ENCODE results near the gene ACACB. TPM values are rescaled to one million over a fixed set of nuclear protein-coding genes. Genes with fewer than 3 reads are reported as not detected.

The ACACB gene
- total and polyA plus RNA-seq, 7 donors: 5.3 to 295 (median 116) TPM

- Histone ChIP-seq H3K27me3 (no peaks in the 10 kb centered on the region), H3K27ac (peak overlapping the region in 1 of 4 donors; percentile 28), H3K4me3 (no peak overlapping the region), H3K36me3 (peaks cover 79 to 100% (median 85%) of the 10 kb centered on the region in 4 donors), H3K4me1 (peaks cover 0 to 8% (median 0%) of the 10 kb centered on the region in 4 donors), H3K9me3 (no peaks in the 10 kb centered on the region)
- 87 to 93% methylated on average over 3 of the region's 3 CpGs for WGBS, 2 donors
- DNase-seq: no peak
- no peak for TF ChIP-seq EP300 (IDR thresholded peaks at IDR 0.05)
- no peak for TF ChIP-seq POLR2AphosphoS5 (IDR thresholded peaks at IDR 0.05)
- TF ChIP-seq CTCF (IDR thresholded peaks at IDR 0.05): no peak
- TF ChIP-seq POLR2A (IDR thresholded peaks at IDR 0.05): no peak
- intact Hi-C loops (cut with DNase I): no loop called here
Observed at GRCh38 chr12:109192358-109192757, 76.0 kb downstream of the ACACB start.

GRCh38 chr12:109193896-109194295, 77.5 kb downstream of the ACACB start:
- no peak overlapping the region for H3K4me3 ChIP-seq
- no peaks in the 10 kb centered on the region for H3K27me3 ChIP-seq
- no peaks in the 10 kb centered on the region for H3K9me3 ChIP-seq
- WGBS, 2 donors: 95 to 97% methylated on average over 8 of the region's 8 CpGs
- TF ChIP-seq CTCF (IDR thresholded peaks at IDR 0.05): no peak
- no peak for TF ChIP-seq EP300 (IDR thresholded peaks at IDR 0.05)
- TF ChIP-seq POLR2A (IDR thresholded peaks at IDR 0.05): no peak
- no peak for TF ChIP-seq POLR2AphosphoS5 (IDR thresholded peaks at IDR 0.05)
- peak; percentile 11 for DNase-seq
- peaks cover 0 to 8% (median 0%) of the 10 kb centered on the region in 4 donors for H3K4me1 ChIP-seq
- peaks cover 66 to 100% (median 82%) of the 10 kb centered on the region in 4 donors for H3K36me3 ChIP-seq
- intact Hi-C loops (cut with DNase I): no loop called here
- no peak overlapping the region for H3K27ac ChIP-seq

DNA sequence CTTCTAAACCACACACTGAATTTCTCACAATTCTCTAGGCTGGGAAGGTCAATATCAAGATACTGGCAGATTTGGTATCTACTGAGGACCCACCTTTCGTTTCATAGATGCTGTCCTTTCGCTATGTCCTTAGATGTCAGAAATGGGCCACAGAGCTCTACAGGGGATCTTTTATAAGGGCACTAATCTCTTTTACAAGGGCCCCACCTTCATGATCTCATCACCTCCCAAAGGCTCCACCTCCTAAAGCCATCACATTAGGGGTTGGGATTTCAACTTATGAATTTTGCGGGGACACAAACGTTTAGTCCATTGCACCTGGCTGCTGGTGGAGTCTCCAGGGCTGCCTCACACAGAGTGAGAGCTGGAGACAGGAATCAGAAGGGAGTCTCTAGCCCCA, 79.9 kb downstream of the ACACB start:
- 77 to 94% methylated on average over 4 of the region's 4 CpGs for WGBS, 2 donors
- H3K27me3 ChIP-seq: no peaks in the 10 kb centered on the region
- intact Hi-C loops (cut with DNase I): no loop called here
- peaks cover 69 to 99% (median 87%) of the 10 kb centered on the region in 4 donors for H3K36me3 ChIP-seq
- peaks cover 0 to 8% (median 0%) of the 10 kb centered on the region in 4 donors for H3K4me1 ChIP-seq
- no peak overlapping the region for H3K4me3 ChIP-seq
- no peak for DNase-seq
- H3K9me3 ChIP-seq: no peaks in the 10 kb centered on the region
- TF ChIP-seq POLR2A (IDR thresholded peaks at IDR 0.05) (no peak), POLR2AphosphoS5 (IDR thresholded peaks at IDR 0.05) (no peak), CTCF (IDR thresholded peaks at IDR 0.05) (no peak), EP300 (IDR thresholded peaks at IDR 0.05) (no peak)
- no peak overlapping the region for H3K27ac ChIP-seq

DNA sequence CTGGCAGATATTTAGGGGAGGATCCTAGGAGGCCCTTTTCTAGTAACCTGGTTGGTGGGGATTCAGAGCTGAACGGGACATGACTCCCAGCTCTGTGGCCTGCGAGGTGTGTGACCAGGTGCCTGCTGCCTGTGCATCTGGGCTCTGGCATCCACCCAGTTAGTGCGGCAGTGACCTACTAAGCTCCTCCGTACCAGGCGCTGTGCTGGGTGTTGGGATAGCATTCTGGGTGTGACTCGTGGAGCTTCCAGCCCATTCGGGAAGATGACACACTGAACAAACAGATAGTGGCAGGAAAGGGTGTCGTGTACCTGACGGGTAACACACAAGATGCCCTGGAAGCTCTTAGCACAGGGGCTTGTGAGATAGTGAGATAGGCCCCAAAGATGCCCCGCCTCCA, 80.9 kb downstream of the ACACB start:
- no peak overlapping the region for H3K27ac ChIP-seq
- no peak overlapping the region for H3K4me3 ChIP-seq
- H3K27me3 ChIP-seq: no peaks in the 10 kb centered on the region
- TF ChIP-seq CTCF (IDR thresholded peaks at IDR 0.05) (no peak), POLR2AphosphoS5 (IDR thresholded peaks at IDR 0.05) (no peak), EP300 (IDR thresholded peaks at IDR 0.05) (no peak), POLR2A (IDR thresholded peaks at IDR 0.05) (no peak)
- H3K4me1 ChIP-seq: peaks cover 0 to 8% (median 0%) of the 10 kb centered on the region in 4 donors
- no peak for DNase-seq
- H3K36me3 ChIP-seq: peaks cover 68 to 99% (median 87%) of the 10 kb centered on the region in 4 donors
- 89 to 94% methylated on average over 10 of the region's 10 CpGs for WGBS, 2 donors
- intact Hi-C loops (cut with DNase I): no loop called here
- no peaks in the 10 kb centered on the region for H3K9me3 ChIP-seq

- 88 to 95% methylated on average over 11 of the region's 11 CpGs for WGBS, 2 donors
- Histone ChIP-seq H3K4me1 (peaks cover 0 to 8% (median 0%) of the 10 kb centered on the region in 4 donors), H3K36me3 (peaks cover 61 to 99% (median 88%) of the 10 kb centered on the region in 4 donors), H3K9me3 (no peaks in the 10 kb centered on the region), H3K27me3 (no peaks in the 10 kb centered on the region), H3K4me3 (no peak overlapping the region), H3K27ac (no peak overlapping the region)
- intact Hi-C loops (cut with DNase I): no loop called here
- no peak for TF ChIP-seq POLR2A (IDR thresholded peaks at IDR 0.05)
- DNase-seq: no peak
Observed at GRCh38 chr12:109199324-109199723, 82.9 kb downstream of the ACACB start.
